Neuronal stem cell (in vitro differentiated cells): ENCODE results near the gene PLEKHA3.

Experiments
- DNase-seq: peaks from one replicate; pipeline ENCODE4 v3.0.0-alpha.2; 2013; ENCODE audit warnings: low spot score
- H2AFZ ChIP-seq: one replicate; pipeline ENCODE4 v1.6.1; 2013; ENCODE audit warnings: mild to moderate bottlenecking, low read length, inconsistent platforms
- H2AK5ac ChIP-seq: 2 replicates; pipeline ENCODE4 v1.6.1; 2013; ENCODE audit warnings: low read depth, mild to moderate bottlenecking, inconsistent platforms, low read length, moderate library complexity, mixed read lengths
- H2BK120ac ChIP-seq: 2 replicates; pipeline ENCODE4 v1.6.1; 2013; ENCODE audit warnings: low read depth, mild to moderate bottlenecking, inconsistent platforms, low read length, moderate library complexity, mixed read lengths
- H2BK12ac ChIP-seq: one replicate; pipeline ENCODE4 v1.6.1; 2013; ENCODE audit warnings: low read length, inconsistent platforms
- H2BK15ac ChIP-seq: 2 replicates; pipeline ENCODE4 v1.6.1; 2013; ENCODE audit warnings: mild to moderate bottlenecking, low read length, inconsistent platforms, mixed read lengths
- H2BK5ac ChIP-seq: one replicate; pipeline ENCODE4 v1.6.1; 2013; ENCODE audit warnings: inconsistent platforms, mild to moderate bottlenecking, low read length, moderate library complexity
- H3K14ac ChIP-seq: one replicate; pipeline ENCODE4 v1.6.1; 2013; ENCODE audit warnings: low read length, inconsistent platforms
- H3K18ac ChIP-seq: 2 replicates; pipeline ENCODE4 v1.6.1; 2013; ENCODE audit warnings: low read length, inconsistent platforms
- H3K23ac ChIP-seq: 2 replicates; pipeline ENCODE4 v1.6.1; 2013; ENCODE audit warnings: low read depth, mild to moderate bottlenecking, mixed read lengths, low read length, inconsistent platforms; ENCODE audit not compliant: poor library complexity
- H3K27ac ChIP-seq: replicated peaks from 3 replicates; pipeline ENCODE4 v1.5.1; 2013; ENCODE audit warnings: low read length, inconsistent platforms
- H3K27me3 ChIP-seq, 3 experiments: 2 replicates each; pipeline ENCODE4 v1.6.1; 2013; ENCODE audit warnings: low read length in 3 of 3, mild to moderate bottlenecking in 2 of 3, inconsistent platforms in 1 of 3, low read depth in 1 of 3, mixed read lengths in 1 of 3, moderate library complexity in 1 of 3; ENCODE audit not compliant: control insufficient read depth in 3 of 3, insufficient read depth in 3 of 3
- H3K36me3 ChIP-seq, 2 donors: replicated peaks in 1 of 2; 2 replicates each; pipeline ENCODE4 v1.6.1; 2013; ENCODE audit warnings: low read length in 2 of 2; ENCODE audit not compliant: control insufficient read depth in 2 of 2, insufficient read depth in 2 of 2
- H3K4ac ChIP-seq: 2 replicates; pipeline ENCODE4 v1.6.1; 2013; ENCODE audit warnings: inconsistent platforms, mild to moderate bottlenecking, low read length, moderate library complexity
- H3K4me1 ChIP-seq, 2 donors: 1 replicate in 1 of 2; 2 replicates in 1 of 2; pipeline ENCODE4 v1.6.1; 2013; ENCODE audit warnings: low read length in 2 of 2, low read depth in 1 of 2; ENCODE audit not compliant: control insufficient read depth in 2 of 2, insufficient read depth in 1 of 2
- H3K4me2 ChIP-seq: one replicate; pipeline ENCODE4 v1.6.1; 2013; ENCODE audit warnings: mild to moderate bottlenecking, low read length, inconsistent platforms; ENCODE audit not compliant: insufficient read depth, poor library complexity, severe bottlenecking
- H3K4me3 ChIP-seq, 2 donors: 2 replicates each; pipeline ENCODE4 v1.5.1; 2013; ENCODE audit warnings: low read length in 2 of 2, mild to moderate bottlenecking in 2 of 2, inconsistent platforms in 1 of 2, moderate library complexity in 1 of 2
- H3K79me1 ChIP-seq: one replicate; pipeline ENCODE4 v1.6.1; 2013; ENCODE audit warnings: low read depth, mild to moderate bottlenecking, inconsistent platforms, low read length, moderate library complexity
- H3K9ac ChIP-seq: one replicate; pipeline ENCODE4 v1.6.1; 2013; ENCODE audit warnings: mild to moderate bottlenecking, low read depth, low read length, inconsistent platforms; ENCODE audit not compliant: poor library complexity
- H3K9me3 ChIP-seq, 2 donors: replicated peaks in 1 of 2; 2 replicates each; pipeline versions ENCODE3 to v1.6.1; 2013; ENCODE audit warnings: low read length in 2 of 2, mild to moderate bottlenecking in 2 of 2, inconsistent platforms in 1 of 2, low read depth in 1 of 2, mixed read lengths in 1 of 2, moderate library complexity in 1 of 2; ENCODE audit not compliant: control insufficient read depth in 2 of 2, insufficient read depth in 1 of 2
- H4K8ac ChIP-seq: one replicate; pipeline ENCODE4 v1.6.1; 2013; ENCODE audit warnings: low read depth, mild to moderate bottlenecking, inconsistent platforms, low read length, moderate library complexity
- H4K91ac ChIP-seq: one replicate; pipeline ENCODE4 v1.6.1; 2013; ENCODE audit warnings: low read length, low read depth, mild to moderate bottlenecking, inconsistent platforms; ENCODE audit not compliant: poor library complexity
- WGBS, 2 donors: extraction: QIAGEN DNeasy Blood & Tissue Kit; methylation state at CpG; one replicate each; pipeline ENCODE4 v1.1.7; 2013; ENCODE audit warnings: missing lambda C conversion rate in 2 of 2, mixed read lengths in 1 of 2; ENCODE audit not compliant: insufficient read length in 2 of 2, insufficient replicate concordance in 1 of 2; ENCODE audit errors: extremely low coverage in 2 of 2; 5-methylcytosine and 5-hydroxymethylcytosine counted together

The PLEKHA3 gene

DNA sequence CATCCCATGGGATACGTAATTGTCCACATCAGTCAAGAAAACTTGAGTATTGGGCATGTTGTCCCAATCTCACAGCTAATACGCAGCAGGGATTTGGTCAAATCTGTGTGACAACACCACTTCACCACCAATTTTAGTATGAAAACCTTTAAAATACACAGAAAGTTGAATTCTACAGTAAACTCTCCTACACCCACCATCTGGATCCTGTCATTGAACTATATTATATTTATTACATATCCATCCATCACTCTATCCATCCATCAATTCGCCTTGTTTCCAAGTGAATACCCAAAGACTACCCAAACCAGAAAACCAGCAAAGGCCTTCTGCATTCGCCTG lies 1.0 kb upstream of the PLEKHA3 start:
- Histone ChIP-seq H2AK5ac (no peak overlapping the region), H3K4me2 (peak overlapping the region; percentile 92), H4K91ac (no peak overlapping the region), H3K9me3 (no peaks in the 10 kb centered on the region), H4K8ac (no peak overlapping the region), H2BK12ac (no peak overlapping the region), H3K23ac (no peak overlapping the region), H3K9ac (no peak overlapping the region), H3K36me3 (peaks cover 0 to 10% of the 10 kb centered on the region in 2 donors), H2BK15ac (no peak overlapping the region), H3K79me1 (no peaks in the 10 kb centered on the region), H3K18ac (no peak overlapping the region), H2AFZ (peak overlapping the region; percentile 82), H2BK120ac (no peak overlapping the region), H3K27me3 (no peaks in the 10 kb centered on the region), H3K4me1 (peaks cover 0 to 4% of the 10 kb centered on the region in 2 donors), H3K27ac (no peak overlapping the region), H3K4ac (no peak overlapping the region), H3K4me3 (peak overlapping the region in 1 of 2 donors; percentile 70), H3K14ac (no peak overlapping the region), H2BK5ac (no peak overlapping the region)
- WGBS, 2 donors = 100% methylated on average over 1 of the region's 4 CpGs
- DNase-seq = no peak

DNA sequence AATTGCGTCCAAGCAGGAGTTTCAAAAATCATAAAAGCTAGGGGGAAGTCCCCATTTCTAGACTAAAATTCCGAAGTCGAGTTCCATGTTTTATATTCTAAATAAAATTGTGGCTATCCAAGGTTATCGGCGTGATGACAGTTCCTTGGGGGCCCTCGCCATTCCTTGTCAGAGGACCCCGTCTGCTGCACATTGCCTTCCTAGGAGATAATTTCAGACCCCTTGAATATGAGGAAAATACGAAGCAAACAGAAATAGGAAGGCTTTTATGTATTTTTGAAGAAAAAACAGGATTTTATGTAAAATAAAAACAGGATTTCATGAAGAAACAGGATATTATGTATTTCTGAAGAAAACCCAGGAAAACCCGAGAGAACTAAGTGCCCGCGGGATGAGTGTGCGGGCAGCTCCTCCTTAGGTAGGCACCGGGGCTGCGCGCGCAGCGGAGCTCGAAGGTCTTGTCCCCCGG lies 465 bp upstream of the PLEKHA3 start:
- Histone ChIP-seq H3K23ac (no peak overlapping the region), H3K9ac (no peak overlapping the region), H2BK15ac (no peak overlapping the region), H3K27me3 (no peaks in the 10 kb centered on the region), H2AFZ (peak overlapping the region; percentile 82), H2AK5ac (no peak overlapping the region), H2BK12ac (no peak overlapping the region), H3K9me3 (no peaks in the 10 kb centered on the region), H3K36me3 (peaks cover 0 to 10% of the 10 kb centered on the region in 2 donors), H4K8ac (no peak overlapping the region), H3K4ac (no peak overlapping the region), H3K14ac (no peak overlapping the region), H3K79me1 (no peaks in the 10 kb centered on the region), H2BK5ac (no peak overlapping the region), H3K4me1 (peaks cover 0 to 4% of the 10 kb centered on the region in 2 donors), H3K4me3 (peak overlapping the region; percentile 68 to 88), H3K4me2 (no peak overlapping the region), H3K27ac (peak overlapping the region; percentile 49), H3K18ac (no peak overlapping the region), H2BK120ac (no peak overlapping the region), H4K91ac (no peak overlapping the region)
- DNase-seq = no peak
- no CpG with 5 or more reads among the region's 19 CpGs for WGBS, 2 donors

DNA sequence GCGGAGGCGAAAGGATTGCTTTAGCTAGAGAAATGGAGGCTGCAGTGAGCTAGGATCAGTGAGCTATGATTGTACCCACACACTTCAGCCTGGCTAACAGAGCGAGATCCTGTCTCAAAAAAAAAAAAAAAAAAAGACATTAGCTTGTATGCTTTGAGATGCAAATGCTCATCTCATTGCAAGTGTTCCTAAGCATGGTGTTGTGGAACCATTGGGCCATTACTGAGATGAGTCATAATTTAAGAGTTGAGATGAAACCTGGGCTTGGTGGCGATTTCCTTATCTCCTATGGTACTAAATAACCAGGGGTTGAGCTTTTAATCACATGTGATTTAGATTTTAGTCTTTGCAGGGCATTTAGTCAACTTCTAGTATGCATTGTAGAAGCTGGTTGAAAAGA lies 2.2 kb downstream of the PLEKHA3 start:
- Histone ChIP-seq H3K27me3 (no peaks in the 10 kb centered on the region), H3K4me2 (no peak overlapping the region), H2BK120ac (no peak overlapping the region), H2AK5ac (no peak overlapping the region), H4K91ac (no peak overlapping the region), H2BK12ac (no peak overlapping the region), H3K27ac (no peak overlapping the region), H2BK15ac (no peak overlapping the region), H3K23ac (no peak overlapping the region), H3K36me3 (peaks cover 0 to 20% of the 10 kb centered on the region in 2 donors), H2BK5ac (no peak overlapping the region), H4K8ac (no peak overlapping the region), H3K14ac (no peak overlapping the region), H3K4me1 (peaks cover 0 to 4% of the 10 kb centered on the region in 2 donors), H3K4ac (no peak overlapping the region), H3K79me1 (no peaks in the 10 kb centered on the region), H3K4me3 (peak overlapping the region in 1 of 2 donors; percentile 68), H3K18ac (no peak overlapping the region), H3K9ac (no peak overlapping the region), H2AFZ (no peak overlapping the region), H3K9me3 (no peaks in the 10 kb centered on the region)
- no CpG with 5 or more reads among the region's 4 CpGs for WGBS, 2 donors
- DNase-seq = no peak

DNA sequence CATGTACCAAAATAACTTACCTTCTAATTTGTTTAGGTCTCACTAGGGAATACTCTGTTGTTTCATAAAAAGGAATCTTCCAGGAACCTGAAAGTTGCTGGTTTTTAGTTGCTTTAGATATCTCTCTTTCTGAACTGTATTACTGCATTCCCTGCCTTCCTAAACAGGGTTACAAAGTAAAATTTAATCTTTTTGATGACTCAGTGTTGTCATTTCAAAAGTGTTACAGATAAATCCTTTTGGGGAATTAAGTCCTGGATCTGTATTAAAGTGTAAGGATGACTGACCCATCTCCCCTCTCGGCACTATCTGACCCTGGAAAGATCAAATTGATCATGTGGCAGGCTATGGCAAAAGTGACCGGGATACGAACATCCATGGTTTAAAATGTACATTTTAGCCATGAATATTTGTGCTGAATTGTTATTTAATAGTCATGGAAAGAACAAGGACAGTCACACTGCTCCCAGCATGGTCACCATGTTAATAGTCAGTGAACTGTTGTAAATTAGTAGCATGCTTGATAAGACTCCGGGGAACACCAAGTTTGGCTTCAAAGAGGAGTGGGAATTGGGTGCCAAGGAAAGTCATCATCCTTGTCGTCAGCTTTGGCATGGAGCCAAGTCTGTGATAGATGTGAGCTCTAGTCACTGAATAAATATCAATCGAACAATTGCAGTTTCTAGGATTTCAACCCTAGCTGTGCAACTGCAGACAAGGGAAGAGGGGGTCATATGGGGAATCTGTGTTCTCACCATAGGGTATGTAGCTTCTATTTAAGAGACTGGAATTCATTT lies 4.2 kb downstream of the PLEKHA3 start:
- no peak overlapping the region for H2AFZ ChIP-seq
- H3K36me3 ChIP-seq = peaks cover 0 to 40% of the 10 kb centered on the region in 2 donors
- no peak overlapping the region for H3K4me2 ChIP-seq
- H3K4me3 ChIP-seq = no peak overlapping the region
- H3K9ac ChIP-seq = no peak overlapping the region
- H2BK15ac ChIP-seq = no peak overlapping the region
- H3K79me1 ChIP-seq = no peaks in the 10 kb centered on the region
- no CpG with 5 or more reads among the region's 6 CpGs for WGBS, 2 donors
- no peak overlapping the region for H3K18ac ChIP-seq
- no peak overlapping the region for H4K8ac ChIP-seq
- no peak overlapping the region for H3K4ac ChIP-seq
- H2BK5ac ChIP-seq = no peak overlapping the region
- no peak overlapping the region for H2BK120ac ChIP-seq
- DNase-seq = no peak
- no peak overlapping the region for H2BK12ac ChIP-seq
- no peaks in the 10 kb centered on the region for H3K27me3 ChIP-seq
- H3K14ac ChIP-seq = no peak overlapping the region
- H3K27ac ChIP-seq = no peak overlapping the region
- no peaks in the 10 kb centered on the region for H3K9me3 ChIP-seq
- no peak overlapping the region for H3K23ac ChIP-seq
- H3K4me1 ChIP-seq = peaks cover 0 to 4% of the 10 kb centered on the region in 2 donors
- H4K91ac ChIP-seq = no peak overlapping the region
- H2AK5ac ChIP-seq = no peak overlapping the region
